Effector CD4-positive, alpha-beta T cell (primary cell): Measurements from ENCODE around the gene SYNPR. TPM values are rescaled to one million over a fixed set of nuclear protein-coding genes. Genes with fewer than 3 reads are reported as not detected.
"Not testable (repeated sequence)": the region's sequence is repeated elsewhere in the genome, so short reads cannot be mapped to it uniquely, and the experiment has no call there.

ENCODE experiments used
- DNase-seq: peaks from one replicate; pipeline ENCODE4 v3.0.0-alpha.2; 2020
- total RNA-seq: gene quantifications from one replicate; lab custom pipeline; 2026; lab: John Stamatoyannopoulos, UW

SYNPR gene
- total RNA-seq: not detected

DNA sequence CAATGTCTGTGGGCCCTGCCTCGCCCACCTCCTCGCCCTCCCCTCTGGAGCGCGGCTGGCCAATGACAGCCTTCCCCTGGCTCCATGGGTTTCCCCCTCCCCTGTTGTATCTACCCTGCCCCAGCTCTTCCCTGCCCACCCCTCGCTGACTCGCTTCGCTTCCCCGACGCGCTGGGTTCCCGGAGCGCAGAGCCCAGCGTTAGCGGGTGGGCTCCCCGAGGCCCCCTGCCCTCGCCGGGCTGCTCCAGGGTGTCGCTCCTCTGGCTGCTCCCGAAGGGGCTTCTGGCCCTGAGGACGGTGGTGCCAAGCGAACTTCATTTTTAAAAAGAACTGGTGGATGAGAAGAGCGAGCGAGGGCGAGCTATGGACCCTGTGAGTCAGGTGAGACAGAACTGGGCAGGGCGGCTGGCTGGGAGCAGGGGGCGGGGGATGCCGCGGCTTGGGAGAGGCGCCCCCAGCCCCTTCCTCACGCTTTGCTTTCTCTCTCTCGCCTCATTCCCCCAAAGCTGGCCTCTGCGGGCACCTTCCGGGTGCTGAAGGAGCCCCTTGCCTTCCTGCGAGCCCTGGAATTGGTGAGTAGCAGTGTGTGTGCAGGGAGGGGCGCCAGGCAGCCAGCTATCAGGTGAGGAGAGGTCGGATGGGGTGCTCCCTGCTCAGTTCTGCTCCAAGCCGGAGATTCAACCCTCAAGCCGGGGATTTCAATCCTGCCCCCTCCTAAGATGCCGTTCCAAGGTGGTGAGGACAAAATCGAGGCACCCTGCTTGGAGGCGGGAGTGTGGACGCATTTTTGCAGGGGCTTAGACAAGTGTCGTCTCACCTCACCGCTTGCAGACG, at the start of gene SYNPR:
TSS of gene SYNPR (plus strand) at position 138 of the 834 bp plus-strand sequence.
- DNase-seq: no peak

DNA sequence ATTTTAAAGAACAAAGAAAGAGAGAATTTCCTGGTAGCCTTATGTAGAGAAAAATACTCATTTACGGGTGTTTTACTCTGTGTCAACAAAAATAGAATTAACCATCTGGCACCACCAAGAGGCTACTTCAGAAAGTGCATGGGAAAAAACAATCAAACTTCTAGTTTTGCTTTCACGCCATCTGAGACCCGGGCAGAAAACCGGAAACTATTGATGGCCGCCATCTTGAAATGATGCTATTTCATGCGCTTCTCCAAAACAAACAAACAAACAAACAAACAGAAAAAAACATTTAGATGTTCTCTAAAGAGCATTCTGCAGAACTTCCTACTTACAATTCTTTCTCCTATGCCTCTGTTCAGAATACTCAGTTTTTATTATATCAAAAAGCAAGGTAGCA, 49.4 kb upstream of the SYNPR start:
- no peak for DNase-seq

DNA sequence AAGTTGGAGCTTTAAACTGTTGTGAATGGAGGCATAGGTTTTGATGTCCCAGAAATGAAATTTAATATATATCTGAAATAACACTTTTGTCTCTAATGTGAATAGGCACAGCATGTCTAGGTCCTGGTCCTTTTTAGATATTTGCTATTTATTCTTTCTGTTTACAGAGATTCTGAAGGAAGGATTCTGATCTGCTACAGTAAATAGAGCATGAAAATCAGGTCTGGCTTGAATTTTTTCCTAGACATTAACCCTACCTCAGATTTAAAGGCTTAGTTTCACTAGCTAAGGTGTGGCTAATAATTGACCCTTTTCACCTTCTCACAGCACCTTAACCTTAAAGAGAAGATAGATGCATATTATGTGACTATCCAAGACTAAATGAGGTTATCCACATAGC, 48.0 kb upstream of the SYNPR start:
- DNase-seq: no peak

DNA sequence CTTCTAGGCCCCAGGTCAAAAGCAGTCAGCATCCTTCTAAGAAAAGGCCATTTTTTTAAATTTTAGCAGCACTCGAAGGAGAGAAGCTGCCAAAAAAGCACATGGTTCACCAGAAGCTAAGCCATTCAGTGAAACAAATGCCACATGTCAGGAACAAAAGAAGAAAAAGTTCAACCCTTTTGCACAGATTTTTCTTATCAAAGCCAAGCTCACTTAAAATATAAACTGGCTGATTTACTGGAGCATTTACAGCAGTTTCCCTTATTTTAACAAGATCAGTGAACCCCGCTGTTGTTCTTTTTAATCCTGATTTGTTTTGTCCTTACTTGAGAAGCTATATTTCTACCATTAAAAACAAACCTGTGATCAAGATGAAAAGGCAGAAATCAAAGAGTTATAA, 46.5 kb upstream of the SYNPR start:
- DNase-seq: no peak

DNA sequence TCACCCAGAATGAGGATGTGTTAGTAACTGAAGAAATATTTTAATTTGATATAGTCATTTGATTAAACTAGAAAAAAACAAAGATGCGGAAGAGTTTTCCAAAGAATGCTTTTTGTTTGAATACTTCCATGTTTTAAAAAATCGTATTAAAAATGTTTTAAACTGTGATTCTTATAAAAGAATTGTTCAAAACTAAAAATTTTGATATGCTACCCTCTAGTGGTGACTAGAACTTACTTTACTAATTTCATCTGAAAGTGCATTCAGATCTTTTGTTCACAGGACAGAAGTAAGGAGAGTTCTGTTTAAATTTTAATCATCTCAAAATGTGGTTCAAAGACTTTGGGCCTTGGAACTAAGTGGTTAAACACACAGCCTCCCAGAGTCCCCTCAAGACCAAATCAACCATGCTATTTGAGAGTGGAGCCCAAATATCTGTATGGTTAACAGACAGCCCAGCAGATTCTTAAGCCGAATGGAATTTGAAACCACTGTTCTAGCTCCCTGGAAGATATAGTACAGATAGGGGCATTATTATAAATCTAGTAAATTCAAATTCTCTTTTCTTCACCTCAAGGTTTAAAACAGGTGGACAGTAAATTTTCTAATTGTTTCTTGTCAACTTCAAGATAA, 45.2 kb upstream of the SYNPR start:
- no peak for DNase-seq

DNA sequence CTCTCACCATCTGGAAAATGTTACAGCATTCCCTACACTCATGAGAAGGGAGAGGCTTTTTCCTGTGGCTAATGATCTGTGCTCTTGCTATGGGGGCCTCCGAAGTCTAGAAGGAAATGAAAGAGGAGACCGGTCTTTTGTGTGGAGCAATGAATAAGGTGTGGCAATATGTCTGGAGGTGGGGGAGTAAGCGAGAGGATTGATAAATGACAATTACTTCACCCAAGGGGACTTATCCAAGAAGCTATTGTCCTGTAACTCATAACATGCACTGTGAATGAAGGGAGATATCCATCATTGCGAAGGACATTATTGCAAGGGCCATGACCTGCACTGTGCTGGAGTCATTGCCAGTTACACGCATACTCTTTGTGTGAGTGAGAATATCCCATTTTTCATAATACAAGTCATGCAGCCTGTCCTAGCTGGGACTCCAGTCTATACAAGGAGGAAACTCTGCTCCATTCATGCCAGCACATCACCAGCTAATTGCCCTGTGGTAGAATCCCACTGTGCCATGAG, 37.7 kb upstream of the SYNPR start:
- no peak for DNase-seq

DNA sequence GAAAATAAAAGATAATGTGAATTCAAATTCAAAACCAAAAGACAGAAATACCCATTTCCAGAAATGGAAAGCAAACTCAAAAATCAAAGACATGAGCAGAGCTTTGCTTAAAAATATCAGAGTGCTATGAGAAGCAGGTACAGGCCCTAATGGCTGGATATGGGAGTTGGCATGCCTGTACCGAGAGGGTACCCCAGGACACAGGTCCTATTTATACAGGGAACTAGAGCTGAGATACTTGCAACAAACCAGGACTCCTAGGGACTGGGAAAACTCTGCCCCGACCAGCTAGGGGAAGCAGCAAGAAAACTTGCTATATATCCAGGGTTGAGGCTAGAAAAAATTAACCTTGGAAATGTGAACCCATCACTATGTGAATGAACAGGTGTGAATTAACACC, 36.0 kb upstream of the SYNPR start:
- DNase-seq: no peak

DNA sequence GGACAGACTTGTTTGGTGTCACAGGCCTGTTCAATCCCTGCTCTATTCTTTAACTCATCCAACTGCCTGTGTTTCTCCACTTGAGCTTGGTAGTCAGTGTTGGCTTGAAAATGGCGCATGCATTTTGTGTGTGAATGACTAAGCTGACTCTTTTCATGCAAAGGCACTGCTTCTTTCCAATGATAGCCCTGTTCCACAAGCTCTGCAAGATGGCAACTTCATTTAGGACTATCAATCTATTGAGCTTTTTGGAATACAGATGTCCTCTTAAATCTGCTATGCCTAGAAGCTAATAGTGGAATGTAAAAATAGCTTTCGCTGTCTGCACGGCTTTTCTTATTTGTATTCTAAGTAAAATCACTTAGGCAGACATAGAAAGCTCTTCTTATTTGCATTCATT, 33.6 kb upstream of the SYNPR start:
- DNase-seq: no peak

DNA sequence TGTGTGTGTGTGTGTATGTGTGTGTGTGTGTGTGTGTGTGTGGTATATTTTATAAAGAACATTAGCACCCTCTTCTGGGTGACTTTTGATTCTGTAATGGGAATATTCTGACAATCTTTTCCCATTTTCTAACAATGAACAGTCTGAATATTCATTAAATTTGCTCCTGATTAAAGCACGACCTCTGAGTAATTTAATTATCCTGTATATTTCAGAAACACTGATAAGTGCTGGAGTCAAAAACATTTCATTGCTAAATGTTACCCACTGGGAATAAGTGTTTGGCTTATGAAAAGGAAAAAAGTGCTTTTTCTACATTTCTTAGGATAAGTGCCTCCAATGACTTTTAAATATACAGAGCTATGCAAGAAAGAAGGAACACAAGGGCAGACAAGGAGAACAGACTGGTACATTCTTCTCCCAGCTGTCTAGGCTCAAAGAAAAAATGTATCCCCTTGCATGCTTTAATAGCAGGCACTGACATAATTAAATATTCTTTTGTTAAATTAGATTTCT, 32.3 kb upstream of the SYNPR start:
- no peak for DNase-seq

DNA sequence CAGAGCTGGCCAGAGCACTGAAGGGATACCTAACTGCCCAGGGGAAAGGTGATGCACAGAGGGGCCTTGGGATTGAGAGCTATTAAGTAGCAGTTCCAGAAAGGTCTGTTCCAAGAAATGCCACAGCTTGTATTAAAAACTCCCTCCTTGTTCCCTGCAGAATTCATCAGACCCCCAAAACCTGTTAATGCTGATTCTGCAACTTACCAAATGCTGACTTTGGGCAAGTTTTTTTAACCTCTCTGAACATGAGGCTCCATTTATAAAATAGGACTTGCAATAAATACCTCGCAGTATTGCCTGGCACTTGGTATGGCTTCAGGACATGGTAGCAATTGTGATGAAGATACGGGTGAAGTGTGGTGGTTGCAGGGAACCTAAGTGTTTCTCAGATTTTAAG, 30.1 kb upstream of the SYNPR start:
- no peak for DNase-seq

DNA sequence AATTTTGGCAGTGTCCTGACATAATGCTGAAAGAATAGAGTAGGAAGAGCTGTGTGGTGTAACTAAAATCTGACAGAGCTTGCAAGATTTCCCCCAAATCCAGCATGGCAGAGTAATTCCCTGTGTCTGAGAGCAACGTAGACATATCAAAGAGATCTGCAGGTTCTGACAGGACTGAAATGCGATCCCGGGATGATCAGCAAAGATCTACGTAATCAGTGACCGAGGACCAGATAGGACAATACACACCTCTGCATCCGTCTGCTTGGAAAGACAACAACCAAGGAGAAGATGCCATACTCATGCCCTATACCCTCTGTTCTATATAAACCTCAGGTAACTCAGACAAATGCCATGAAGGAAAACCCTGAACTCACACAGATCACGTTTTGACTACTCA, 26.6 kb upstream of the SYNPR start:
- DNase-seq: no peak

DNA sequence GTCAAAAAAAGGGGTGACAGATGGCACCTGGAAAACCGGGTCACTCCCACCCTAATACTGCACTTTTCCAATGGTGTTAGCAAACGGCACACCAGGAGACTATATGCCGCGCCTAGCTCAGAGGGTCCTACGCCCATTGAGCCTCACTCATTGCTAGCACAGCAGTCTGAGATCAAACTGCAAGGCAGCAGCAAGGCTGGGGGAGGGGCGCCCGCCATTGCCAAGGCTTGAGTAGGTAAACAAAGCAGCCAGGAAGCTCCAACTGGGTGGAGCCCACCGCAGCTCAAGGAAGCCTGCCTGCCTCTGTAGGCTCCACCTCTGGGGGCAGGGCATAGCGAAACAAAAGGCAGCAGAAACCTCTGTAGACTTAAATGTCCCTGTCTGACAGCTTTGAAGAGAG, 22.3 kb upstream of the SYNPR start:
- DNase-seq: not testable (repeated sequence)

DNA sequence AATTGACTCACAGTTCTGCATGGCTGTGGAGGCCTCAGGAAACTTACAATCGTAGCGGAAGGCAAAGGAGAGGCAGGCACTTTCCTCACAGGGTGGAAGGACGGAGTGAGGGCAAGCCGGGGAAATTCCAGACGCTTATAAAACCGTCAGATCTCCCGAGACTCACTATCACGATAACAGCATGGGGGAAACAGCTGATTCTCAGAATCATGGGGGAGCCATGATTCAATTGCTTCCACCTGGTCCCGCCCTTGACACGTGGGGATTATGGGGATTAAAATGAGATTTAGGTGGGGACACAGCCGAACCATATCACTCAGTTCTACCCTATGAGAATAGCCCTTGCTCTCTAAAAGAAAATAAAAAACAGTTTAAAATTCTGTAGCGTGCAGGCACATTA, 13.4 kb upstream of the SYNPR start:
- DNase-seq: no peak

DNA sequence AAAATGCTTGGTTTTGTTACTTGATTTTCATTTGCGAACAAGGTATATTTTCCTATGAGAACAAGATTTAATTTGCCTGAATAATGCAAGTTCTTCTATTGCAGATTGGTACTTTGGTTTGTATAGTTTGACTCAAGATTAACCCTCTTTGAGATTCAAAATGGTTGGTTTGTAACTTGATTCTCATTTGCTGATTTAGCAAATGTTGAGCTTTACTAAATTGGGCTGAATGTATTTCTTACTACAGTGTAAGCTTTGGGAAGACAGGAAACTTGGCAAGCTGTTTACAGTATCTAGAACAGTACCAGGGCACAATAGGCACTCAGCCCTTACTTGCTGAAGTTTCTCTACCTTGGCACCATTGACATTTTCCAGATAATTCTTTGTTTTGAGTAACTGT, 3.7 kb upstream of the SYNPR start:
- no peak for DNase-seq

DNA sequence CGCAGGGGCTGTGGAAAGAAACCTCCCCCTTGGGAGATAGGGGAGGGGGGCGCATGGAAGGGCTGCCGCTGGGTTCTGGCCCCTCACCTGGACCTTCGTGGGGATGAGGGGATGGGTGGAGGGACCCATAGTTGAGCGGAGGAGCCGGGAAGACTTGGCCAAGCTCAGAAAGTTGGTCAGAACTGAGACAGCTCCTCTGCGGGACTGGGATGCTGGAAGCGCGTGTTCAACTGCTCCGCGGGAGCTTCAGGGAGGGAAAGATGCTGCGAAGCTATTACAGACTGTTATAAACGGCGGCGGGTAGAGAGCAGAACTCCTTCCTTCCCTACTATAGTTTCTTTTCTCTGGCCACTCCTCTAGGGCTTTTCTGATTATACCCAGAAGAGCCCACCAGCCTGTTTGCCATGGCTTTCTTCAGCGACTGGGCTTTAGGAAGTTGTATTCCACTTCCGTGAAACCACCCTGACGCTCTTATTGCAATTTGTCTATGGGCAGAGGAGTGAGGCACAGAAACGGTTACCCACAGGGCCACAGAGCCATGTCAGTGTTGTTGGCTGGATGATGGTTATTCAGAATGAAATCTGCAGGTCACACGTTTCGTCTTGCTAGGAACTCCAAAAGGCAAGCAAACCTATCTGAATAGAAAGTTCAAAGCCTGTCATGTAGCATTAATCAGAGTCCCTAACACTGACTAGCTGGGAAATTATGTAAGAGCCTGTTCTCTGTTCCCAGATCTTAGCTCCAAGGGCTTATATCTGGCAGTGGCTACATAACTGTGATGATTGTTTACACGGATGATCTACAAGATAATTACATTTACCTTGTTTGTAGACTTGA, 1.1 kb downstream of the SYNPR start:
- no peak for DNase-seq

DNA sequence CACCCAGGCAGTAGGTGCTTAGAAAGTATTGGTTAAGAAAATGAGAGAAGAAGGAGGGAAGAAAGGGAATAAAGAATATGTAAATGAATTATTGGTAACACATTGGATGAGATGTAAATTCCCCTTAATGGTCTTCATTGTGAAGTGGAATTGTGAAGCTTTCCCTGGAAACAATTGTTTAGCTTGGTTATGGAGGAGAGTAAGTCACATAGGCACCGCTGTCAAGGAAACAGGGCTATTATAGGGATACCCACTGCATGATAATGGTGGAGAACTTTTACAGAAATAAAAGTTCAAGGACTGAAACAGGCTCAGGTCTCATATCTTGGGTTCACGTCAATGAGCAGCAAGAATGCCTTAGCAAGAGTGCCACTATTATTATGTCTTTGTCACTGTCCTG, 9.5 kb downstream of the SYNPR start:
- DNase-seq: no peak

DNA sequence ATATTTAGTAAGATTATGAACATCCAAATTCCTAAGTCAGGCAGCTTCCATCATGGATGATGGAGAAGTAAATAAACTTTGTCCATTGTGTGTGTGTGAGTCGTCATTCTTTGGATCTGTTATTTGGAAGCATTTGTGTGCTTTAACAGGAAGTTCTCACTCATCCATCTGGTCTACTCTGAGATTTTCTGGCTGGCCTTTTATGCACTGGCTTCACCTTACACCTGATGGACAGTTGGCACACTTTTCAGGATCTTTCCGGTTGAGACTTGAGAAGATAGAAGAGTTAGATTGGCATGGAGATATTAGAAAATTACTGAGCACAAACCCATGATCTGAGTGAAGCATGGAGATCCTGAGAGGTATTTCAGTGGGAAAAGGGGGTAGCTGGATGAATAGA, 12.6 kb downstream of the SYNPR start:
- no peak for DNase-seq

DNA sequence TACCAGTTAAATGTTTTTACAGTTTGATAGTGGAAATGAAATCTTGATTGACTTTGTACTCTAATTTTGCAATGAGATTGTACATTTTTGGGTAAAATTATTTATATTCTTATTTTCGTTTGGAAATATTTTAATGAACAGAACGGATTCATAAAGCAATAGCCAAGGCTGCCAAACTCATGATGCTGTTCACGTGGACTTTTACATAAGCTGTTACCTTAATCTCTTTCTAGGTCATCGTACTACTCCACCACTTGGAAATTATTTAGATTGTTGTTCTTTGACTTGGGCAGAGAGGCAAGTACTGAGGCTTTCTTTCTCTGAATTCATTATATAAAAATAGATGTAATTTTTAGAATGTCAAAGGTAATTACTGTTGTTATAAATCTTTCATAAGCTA, 16.2 kb downstream of the SYNPR start:
- no peak for DNase-seq

DNA sequence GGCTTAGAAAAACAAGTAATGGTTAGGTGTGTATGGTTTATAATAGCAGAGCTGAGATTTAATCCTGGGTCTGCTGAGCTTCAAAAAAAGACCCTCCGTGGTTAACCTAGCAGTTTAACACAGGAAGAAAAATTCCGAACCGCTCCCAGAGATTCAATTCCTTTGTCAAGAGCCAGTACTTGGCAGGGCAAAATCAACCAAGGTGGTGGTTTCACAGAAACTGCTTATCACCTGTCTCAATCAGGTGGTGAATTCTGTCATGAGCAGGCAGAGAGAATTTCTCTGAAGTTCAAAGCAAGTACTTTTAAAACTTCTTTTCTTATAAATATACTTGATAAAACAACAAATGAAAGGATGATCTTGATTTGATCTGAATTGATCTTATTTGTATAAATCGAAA, 17.2 kb downstream of the SYNPR start:
- DNase-seq: no peak

DNA sequence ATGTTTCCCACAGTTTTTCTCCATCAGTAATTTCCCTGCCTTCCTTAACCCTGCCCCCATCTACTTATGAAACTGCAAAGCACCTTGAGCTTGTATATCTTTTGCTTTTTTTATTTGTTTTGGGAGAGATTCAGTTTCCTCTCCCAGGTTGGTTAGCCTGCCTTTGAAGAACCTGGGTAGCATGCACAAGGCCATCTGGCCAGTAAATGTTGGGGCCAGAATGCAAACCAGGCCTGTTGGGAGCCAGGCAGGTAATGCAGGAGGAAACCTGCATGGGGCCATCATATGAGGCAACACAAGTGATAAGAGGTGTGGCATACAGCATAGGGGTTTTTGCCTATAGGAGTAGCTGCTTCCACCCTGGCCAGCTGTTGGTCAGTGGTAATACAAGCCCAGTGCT, 17.7 kb downstream of the SYNPR start:
- DNase-seq: no peak

DNA sequence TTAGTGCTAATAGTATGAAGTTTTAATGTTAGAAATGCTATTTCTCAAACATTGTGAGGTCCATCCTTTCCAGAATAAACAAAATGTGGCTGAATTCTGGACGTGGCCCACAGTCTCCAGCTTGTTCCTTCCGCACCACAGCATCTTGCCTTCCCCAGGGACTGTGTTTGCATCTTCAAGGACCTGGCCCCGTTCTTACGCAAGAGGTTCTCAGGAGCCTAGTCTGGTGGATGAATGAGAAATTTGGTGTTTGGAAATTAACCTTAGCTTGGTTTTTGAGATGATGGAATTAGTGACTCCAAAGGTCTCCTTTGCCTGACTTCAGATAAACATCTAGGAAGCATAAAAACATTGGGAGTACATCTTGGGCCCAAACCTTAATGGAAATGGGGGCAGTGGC, 18.1 kb downstream of the SYNPR start:
- DNase-seq: no peak

DNA sequence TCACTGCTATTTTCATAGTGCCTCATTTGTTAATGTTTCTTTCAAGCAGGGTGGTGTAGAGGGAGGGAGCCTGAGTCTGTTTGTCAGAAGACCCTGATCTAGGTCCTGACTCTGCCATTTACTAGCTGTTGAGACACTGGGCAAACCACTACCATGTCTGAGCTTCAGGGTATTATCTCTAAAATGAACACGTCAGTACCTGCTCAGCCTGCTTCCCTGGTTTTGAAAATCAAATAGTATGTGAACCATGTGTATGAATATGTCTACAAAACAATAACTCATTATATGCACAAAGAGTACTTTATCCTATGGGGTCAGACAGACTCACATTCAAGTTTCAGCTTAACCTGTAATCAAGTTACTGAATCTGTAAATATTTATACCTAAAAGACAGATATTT, 25.1 kb downstream of the SYNPR start:
- no peak for DNase-seq

DNA sequence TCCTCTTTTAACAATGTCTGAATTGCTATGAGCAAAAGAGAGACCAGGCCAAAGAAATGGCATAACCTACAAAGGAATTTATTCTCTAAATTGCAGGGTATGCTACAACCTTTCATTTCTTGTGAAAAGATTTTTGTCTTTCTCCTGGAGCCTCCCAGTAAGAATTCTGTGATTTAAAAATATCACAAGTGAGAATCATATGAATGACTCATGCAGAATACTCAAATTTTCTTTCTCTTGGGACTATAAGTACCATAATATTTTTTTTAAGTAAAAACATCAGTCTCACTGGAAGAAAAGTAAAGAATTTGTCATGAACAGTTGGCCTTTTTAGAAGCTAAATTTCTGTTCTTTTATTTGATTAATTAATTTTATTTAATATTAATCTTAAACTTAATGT, 26.3 kb downstream of the SYNPR start:
- no peak for DNase-seq
